Right cardiac atrium (tissue), 5 donors: ENCODE results near the gene MRPL47. TPM values are rescaled to one million over a fixed set of nuclear protein-coding genes. Genes with fewer than 3 reads are reported as not detected.

Experiments used
- ATAC-seq, 2 donors: fragments of 200-7000 bp; cut with Tn5 transposase; one replicate each; pipeline versions ENCODE4 v1.8.0 to v1.9.1; 2020; ENCODE audit warnings: moderate library complexity in 2 of 2, mild to moderate bottlenecking in 1 of 2
- DNase-seq, 3 donors: peaks; one replicate each; pipeline ENCODE4 v3.0.0-alpha.2; 2020
- H3K27ac ChIP-seq: one replicate; pipeline ENCODE4 v1.5.1; 2013; ENCODE audit warnings: mild to moderate bottlenecking, low read length, control low read depth, moderate library complexity
- H3K27me3 ChIP-seq: one replicate; pipeline ENCODE4 v1.6.1; 2013; ENCODE audit not compliant: control insufficient read depth, insufficient read depth
- H3K4me1 ChIP-seq: one replicate; pipeline ENCODE4 v1.6.1; 2013; ENCODE audit warnings: low read length; ENCODE audit not compliant: control insufficient read depth, insufficient read depth
- H3K4me3 ChIP-seq: one replicate; pipeline ENCODE4 v1.5.1; 2013; ENCODE audit warnings: low read length, control low read depth
- H3K9me3 ChIP-seq: one replicate; pipeline ENCODE4 v1.6.1; 2013; ENCODE audit warnings: low read length; ENCODE audit not compliant: control insufficient read depth
- WGBS: extraction: QIAGEN DNeasy Blood & Tissue Kit; methylation state at CpG from one replicate; pipeline ENCODE4 v1.1.7; 2013; 5-methylcytosine and 5-hydroxymethylcytosine counted together
- intact Hi-C, 4 donors: fragments of 100-400 bp; cut with DNase I; formaldehyde crosslinking; loops; one replicate each; pipeline versions ENCODE4 v1.11.0 to v1.14.0; 2022 to 2023
- polyA plus RNA-seq: library from polyadenylated mRNA; stranded (reverse); fragments of 200-250 nt; gene quantifications from one replicate; pipeline ENCODE4 v1.2.3, GENCODE V29; 2013
- total RNA-seq, 4 donors: library from RNA; stranded (reverse); fragmentation: NEBNext Ultra II Directional; extraction: Animal tissue kit (Norgen Biotek cat#: 25700); gene quantifications; one replicate each; pipeline ENCODE4 v1.2.1, GENCODE V29; 2021
- donor health status: healthy with polysubstance abuse.
- donor health status: DM: no; HTN: yes; CAD: no.
- donor health status: DM: no; HTN: no; CAD: no.
- donor health status: DM: no; HTN: yes; CAD: no; lungs with severe emphysema.
- donor health status: DM: yes; HTN: yes; CAD: no.

MRPL47 gene
- total and polyA plus RNA-seq, 5 donors = 33.0 to 76.3 (median 38.4) TPM

DNA sequence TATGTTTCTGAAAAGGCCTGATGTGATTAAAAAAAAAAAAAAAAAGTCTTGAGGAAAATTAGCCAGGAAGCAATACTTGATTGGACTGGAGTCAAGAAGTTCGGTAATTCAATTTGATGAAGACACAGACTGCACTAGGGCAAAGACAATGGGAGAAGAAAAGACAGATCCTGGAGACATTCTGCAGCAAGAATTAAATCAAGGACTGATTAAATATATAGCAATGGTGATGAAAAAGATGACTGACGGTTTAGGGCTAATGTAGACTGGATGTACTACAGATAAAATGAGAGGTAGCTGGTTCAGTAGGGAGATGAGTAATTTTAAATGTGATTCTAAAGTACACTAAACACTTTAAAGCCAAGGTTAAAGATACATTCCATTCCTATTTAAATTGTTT is 13.8 kb downstream of the MRPL47 start:
- DNase-seq = no peak
- 53% methylated on average over 2 of the region's 2 CpGs for WGBS
- Histone ChIP-seq H3K4me1 (no peaks in the 10 kb centered on the region), H3K27ac (no peak overlapping the region), H3K9me3 (no peaks in the 10 kb centered on the region), H3K27me3 (no peaks in the 10 kb centered on the region), H3K4me3 (no peak overlapping the region)
- intact Hi-C loops = no loop called here
- no peak for ATAC-seq

- Histone ChIP-seq H3K4me1 (no peaks in the 10 kb centered on the region), H3K27me3 (no peaks in the 10 kb centered on the region), H3K27ac (no peak overlapping the region), H3K4me3 (no peak overlapping the region), H3K9me3 (no peaks in the 10 kb centered on the region)
- no peak for ATAC-seq
- DNase-seq = no peak
- intact Hi-C loops = loop anchor here in 1 of 4 donors (10.0 kb wide), 1 partner anchor 224 kb away; no protein-coding TSS in a partner anchor
These were observed 15.3 kb downstream of the MRPL47 start for GRCh38 chr3:179589143-179589542.

GRCh38 chr3:179580992-179581391 is 23.4 kb downstream of the MRPL47 start:
- DNase-seq (no peak), ATAC-seq (no peak)
- Histone ChIP-seq H3K9me3 (no peaks in the 10 kb centered on the region), H3K4me3 (no peak overlapping the region), H3K27ac (no peak overlapping the region), H3K4me1 (no peaks in the 10 kb centered on the region), H3K27me3 (no peaks in the 10 kb centered on the region)
- intact Hi-C loops = loop anchor here in 1 of 4 donors (10.0 kb wide), 1 partner anchor 216 kb away; no protein-coding TSS in a partner anchor
- 80% methylated on average over 1 of the region's 1 CpG for WGBS

GRCh38 chr3:179565496-179565895 is 38.9 kb downstream of the MRPL47 start:
- Histone ChIP-seq H3K4me1 (no peaks in the 10 kb centered on the region), H3K4me3 (no peak overlapping the region), H3K27ac (no peak overlapping the region), H3K27me3 (no peaks in the 10 kb centered on the region), H3K9me3 (no peaks in the 10 kb centered on the region)
- ATAC-seq (no peak), DNase-seq (no peak)
- WGBS = 82% methylated on average over 3 of the region's 3 CpGs
- intact Hi-C loops = loop anchor here in 2 of 4 donors (10.0 kb wide), 2 partner anchors 221 to 241 kb away; partner anchors contain the start of genes MFN1 (in 1 of the 2) and ZNF639 (in 1 of the 2)

GRCh38 chr3:179563271-179563783 is 41.1 kb downstream of the MRPL47 start:
- intact Hi-C loops = loop anchor here in 2 of 4 donors (10.0 kb wide), 2 partner anchors 219 to 239 kb away; partner anchors contain the start of genes MFN1 (in 1 of the 2) and ZNF639 (in 1 of the 2)

DNA sequence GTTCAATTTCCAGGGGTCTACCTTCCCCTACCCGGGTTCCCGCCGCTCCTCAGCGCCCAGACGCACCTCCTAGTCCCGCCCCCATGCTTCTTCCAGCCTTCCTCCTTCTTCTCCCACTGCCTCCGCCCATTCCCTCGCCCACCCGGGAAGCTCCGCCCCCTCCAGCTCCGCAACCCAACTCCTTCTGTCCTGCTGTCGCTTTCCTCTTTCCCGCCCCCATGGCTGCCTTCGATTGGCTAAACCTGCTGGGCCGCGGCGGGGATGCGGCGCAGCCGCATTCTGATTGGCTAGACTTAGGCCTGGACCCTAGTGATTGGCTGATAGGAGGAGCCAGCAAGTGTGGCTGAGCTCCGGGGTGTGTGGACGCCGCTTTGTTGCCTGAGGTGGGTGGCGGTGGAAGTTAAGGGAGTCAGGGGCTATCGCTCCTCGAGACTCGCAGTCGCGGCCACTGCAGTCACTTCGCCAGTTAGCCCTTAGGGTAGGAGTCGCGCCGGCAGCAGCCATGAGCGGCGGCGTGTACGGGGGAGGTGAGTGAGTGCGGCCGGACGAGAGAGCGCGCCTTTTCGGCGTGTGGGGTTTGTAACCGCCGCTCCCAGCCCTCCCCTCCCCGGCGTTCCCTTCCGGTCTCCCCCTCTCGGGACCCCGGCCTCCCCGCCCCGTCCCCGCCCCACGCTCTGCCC is 41.7 kb downstream of the MRPL47 start, which contains the start of gene ACTL6A:
TSS of gene ACTL6A (plus strand) at position 336 of the 680 bp plus-strand sequence. CDS start at position 503, 167 bp downstream.
- WGBS = under 1% methylated on average over 55 of the region's 55 CpGs
- DNase-seq = peak; percentile 100
- Histone ChIP-seq H3K4me1 (no peaks in the 10 kb centered on the region), H3K4me3 (peak within 1 kb of the TSS; percentile 85), H3K27me3 (no peaks in the 10 kb centered on the region), H3K9me3 (no peaks in the 10 kb centered on the region), H3K27ac (peak within 1 kb of the TSS; percentile 77)
- ATAC-seq = peak; percentile 99
- intact Hi-C loops = loop anchor here in 2 of 4 donors (10.0 kb wide), 2 partner anchors 218 to 238 kb away; partner anchors contain the start of genes MFN1 (in 1 of the 2) and ZNF639 (in 1 of the 2)

More at GRCh38 chr3:179563271-179563783, 41.1 kb downstream of the MRPL47 start:
- no peaks in the 10 kb centered on the region for H3K4me1 ChIP-seq
- WGBS = under 1% methylated on average over 40 of the region's 40 CpGs
- ATAC-seq = peak; percentile 73 to 80
- peak; percentile 71 to 80 (median 74) for DNase-seq
- H3K9me3 ChIP-seq = no peaks in the 10 kb centered on the region
- H3K27me3 ChIP-seq = no peaks in the 10 kb centered on the region
- H3K27ac ChIP-seq = peak overlapping the region; percentile 59
- peak overlapping the region; percentile 85 for H3K4me3 ChIP-seq

- WGBS = 100% methylated on average over 1 of the region's 1 CpG
- intact Hi-C loops = loop anchor here in 2 of 4 donors (10.0 kb wide), 2 partner anchors 216 to 236 kb away; partner anchors contain the start of genes MFN1 (in 1 of the 2) and ZNF639 (in 1 of the 2)
These were observed 43.6 kb downstream of the MRPL47 start for GRCh38 chr3:179560791-179561190.

DNA sequence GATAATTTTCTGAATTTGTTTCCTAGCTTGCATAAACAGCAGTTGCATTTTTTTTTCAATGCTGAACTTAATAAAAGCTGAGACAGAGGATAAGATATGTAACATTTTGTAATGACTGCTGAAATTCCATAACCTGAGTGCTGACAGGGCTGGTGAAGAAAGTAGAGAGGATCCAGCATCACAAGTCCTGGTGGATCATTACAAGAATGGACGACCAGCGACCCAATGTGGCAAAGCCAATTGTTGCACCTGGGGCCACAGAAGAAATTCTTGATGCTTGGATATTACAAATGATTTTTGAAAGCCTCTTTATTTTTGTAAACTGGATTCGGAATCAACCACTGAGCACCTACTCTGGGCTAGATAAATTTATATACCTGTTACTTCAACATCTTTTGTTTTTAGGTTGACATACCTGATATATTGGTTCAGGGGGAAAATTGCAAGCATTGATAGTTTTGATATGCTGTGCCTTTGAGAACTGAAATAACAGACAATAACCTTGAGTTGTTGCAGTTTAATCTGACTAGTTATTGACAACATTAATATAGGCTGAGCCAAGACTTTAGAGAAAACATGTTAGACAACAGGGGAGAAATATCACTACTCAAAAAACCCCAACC is 45.6 kb downstream of the MRPL47 start:
- 2% methylated on average over 3 of the region's 3 CpGs for WGBS
- Histone ChIP-seq H3K27me3 (no peaks in the 10 kb centered on the region), H3K9me3 (no peaks in the 10 kb centered on the region), H3K4me3 (no peak overlapping the region), H3K4me1 (no peaks in the 10 kb centered on the region), H3K27ac (no peak overlapping the region)
- ATAC-seq = no peak
- intact Hi-C loops = loop anchor here (5.0 to 10.0 kb wide), 4 partner anchors 114 to 237 kb away; partner anchors contain the start of gene ZNF639 (in 1 of the 4)
- peak; percentile 55 to 81 (median 80) for DNase-seq

More at GRCh38 chr3:179560791-179561190, 43.6 kb downstream of the MRPL47 start:
- H3K9me3 ChIP-seq = no peaks in the 10 kb centered on the region
- H3K27ac ChIP-seq = no peak overlapping the region
- no peak overlapping the region for H3K4me3 ChIP-seq
- no peaks in the 10 kb centered on the region for H3K27me3 ChIP-seq
- ATAC-seq (no peak), DNase-seq (no peak)
- no peaks in the 10 kb centered on the region for H3K4me1 ChIP-seq

DNA sequence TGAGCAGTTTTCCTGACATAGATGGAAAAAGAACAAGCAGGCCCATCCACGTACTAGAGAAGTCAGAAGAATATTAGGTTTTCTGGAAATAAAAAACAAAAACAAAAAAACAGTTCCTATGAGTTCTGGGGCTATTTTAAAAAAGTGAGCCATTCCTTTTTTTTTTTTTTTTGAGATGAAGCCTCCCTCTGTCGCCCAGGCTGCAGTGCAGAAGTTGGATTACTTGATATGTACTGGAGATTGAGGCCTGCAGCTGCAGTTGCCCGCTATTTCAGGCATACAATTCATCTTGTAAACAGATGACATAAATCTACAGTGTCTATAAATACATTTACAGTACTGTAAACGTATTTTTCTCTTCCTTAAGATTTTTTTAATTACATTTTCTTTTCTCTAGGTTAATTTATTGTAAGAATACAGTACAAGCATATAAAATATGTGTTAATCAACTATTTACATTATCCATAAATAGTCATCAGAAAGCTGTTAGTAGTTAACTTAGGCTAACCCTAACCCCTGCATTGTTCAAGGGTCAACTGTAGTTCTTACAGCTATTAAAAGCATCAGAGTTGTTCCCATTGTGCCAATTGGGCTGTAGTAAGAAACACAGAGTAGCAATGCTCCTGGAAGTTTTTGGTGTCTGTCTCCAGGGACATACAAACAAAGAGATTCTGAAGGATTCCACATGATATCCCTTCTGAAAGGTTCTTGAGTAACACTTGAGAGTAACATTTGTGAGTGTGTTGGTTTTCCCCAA is 52.9 kb downstream of the MRPL47 start:
- ATAC-seq = no peak
- no peak overlapping the region for H3K27ac ChIP-seq
- 45% methylated on average over 4 of the region's 4 CpGs for WGBS
- no peaks in the 10 kb centered on the region for H3K4me1 ChIP-seq
- no peak for DNase-seq
- no peak overlapping the region for H3K4me3 ChIP-seq
- no peaks in the 10 kb centered on the region for H3K9me3 ChIP-seq
- intact Hi-C loops = loop anchor here in 1 of 4 donors (10.0 kb wide), 1 partner anchor 107 kb away; no protein-coding TSS in a partner anchor
- no peaks in the 10 kb centered on the region for H3K27me3 ChIP-seq

DNA sequence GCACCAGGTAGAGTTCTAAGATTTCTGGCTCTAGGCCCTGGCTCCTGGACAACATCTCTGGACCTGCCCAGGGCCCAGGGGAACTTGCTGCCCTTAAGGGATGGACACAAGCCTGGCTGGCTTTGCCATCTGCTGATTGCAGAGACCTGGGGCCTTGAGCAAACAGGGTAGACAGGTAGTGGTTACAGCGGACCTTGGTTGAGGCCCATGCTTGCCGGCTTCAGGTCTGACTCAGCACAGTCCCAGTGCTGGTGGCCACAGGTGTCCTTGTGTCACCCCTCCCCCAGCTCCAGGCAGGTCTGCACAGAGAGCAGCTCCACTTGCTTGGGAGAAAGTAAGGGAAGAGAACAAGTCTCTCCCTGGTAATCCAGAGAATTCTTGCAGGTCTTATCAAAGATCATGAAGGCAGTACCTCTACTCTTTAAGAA is 57.6 kb downstream of the MRPL47 start:
- Histone ChIP-seq H3K27me3 (no peaks in the 10 kb centered on the region), H3K9me3 (no peaks in the 10 kb centered on the region), H3K4me3 (no peak overlapping the region), H3K27ac (no peak overlapping the region), H3K4me1 (no peaks in the 10 kb centered on the region)
- intact Hi-C loops = no loop called here
- 89% methylated on average over 2 of the region's 2 CpGs for WGBS
- DNase-seq = no peak
- no peak for ATAC-seq
